GM18520 (cell line): Measurements from ENCODE around the gene MNX1.

Experiments used
- ATAC-seq: cut with Tn5 transposase; IDR thresholded peaks from one replicate; pipeline ENCODE4 v1.9.1; 2021; ENCODE audit not compliant: unreplicated experiment

The MNX1 gene

GRCh38 chr7:157010588-157011332, at the start of gene MNX1:
MNX1 (minus strand) TSS chr7:157010663; CDS start chr7:157010350, 313 bp downstream.
- ATAC-seq, result peak; percentile 67

GRCh38 chr7:157059534-157059933, 49.1 kb upstream of the MNX1 start:
- no peak for ATAC-seq

DNA sequence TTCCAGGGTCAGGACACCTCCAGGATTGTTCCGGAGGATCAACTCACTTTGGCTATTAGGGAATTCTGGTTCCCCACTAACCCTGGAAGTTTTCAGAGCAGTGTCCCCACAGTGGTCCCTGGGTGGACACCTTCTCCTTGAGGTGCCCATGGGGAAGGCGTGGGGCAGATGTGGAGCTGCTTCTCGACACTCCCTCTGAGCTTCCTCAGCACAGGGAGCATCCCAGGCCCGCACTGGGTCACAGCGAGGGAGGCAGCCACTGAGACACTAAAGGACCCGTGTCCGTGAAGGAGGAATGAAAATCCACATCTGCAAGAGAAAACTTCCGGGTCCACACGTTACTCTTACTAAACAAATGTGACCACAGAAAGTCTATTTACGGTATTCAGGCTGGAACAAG, 48.2 kb upstream of the MNX1 start:
- no peak for ATAC-seq

- no peak for ATAC-seq
These were observed 47.6 kb upstream of the MNX1 start for GRCh38 chr7:157058068-157058467.

DNA sequence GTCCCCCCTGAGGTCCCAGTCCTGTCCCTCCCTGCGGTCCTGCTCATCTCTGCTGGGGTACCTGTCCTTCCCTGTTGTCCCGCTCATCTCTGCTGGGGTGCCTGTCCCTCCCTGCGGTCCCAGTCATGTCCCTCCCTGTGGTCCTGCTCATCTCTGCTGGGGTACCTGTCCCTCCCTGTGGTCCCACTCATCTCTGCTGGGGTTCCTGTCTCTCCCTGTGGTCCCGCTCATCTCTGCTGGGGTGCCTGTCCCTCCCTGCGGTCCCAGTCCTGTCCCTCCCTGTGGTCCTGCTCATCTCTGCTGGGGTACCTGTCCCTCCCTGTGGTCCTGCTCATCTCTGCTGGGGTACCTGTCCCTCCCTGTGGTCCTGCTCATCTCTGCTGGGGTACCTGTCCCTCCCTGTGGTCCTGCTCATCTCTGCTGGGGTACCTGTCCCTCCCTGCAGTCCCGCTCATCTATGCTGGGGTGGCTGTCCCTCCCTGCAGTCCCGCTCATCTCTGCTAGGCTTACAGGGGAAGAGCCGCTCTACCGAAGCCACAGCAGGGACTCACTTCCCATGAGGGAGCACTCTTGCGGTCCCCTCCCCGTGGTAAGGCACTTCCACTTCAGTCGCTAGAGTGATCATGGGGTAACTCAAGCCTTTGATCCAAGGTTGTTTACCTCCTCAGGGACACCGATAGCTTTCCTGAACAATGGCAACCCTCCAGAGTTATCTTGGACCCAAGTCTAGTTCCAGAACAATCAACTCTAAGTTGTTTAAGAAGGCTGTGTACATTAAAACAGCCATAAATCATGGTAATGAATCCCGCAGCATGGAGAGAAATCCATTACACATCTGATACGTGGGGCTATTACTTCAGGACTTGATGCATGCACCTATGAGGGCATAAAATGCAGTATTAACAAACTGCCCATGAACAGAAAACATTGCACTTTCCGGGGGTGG, 46.8 kb upstream of the MNX1 start:
- no peak for ATAC-seq

DNA sequence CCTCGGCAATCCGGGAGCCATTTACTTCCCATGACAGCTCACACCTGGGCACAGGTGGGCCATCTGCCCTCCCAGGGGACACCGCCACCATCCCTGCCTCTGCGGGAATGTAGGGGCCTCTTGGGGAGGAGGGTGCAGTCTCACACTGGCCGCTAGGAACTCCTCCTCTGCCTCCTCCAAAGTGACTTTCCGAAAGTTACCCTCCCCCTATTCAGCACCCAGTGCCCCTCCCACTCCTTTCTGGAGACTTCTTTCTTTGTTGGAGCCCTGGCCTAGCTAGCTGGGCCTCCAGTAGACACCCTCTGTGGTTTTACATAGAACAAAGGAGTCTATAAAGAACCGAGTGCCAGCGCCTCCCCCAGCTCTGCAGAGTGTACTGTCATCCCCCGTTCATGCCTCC, 45.8 kb upstream of the MNX1 start:
- no peak for ATAC-seq

DNA sequence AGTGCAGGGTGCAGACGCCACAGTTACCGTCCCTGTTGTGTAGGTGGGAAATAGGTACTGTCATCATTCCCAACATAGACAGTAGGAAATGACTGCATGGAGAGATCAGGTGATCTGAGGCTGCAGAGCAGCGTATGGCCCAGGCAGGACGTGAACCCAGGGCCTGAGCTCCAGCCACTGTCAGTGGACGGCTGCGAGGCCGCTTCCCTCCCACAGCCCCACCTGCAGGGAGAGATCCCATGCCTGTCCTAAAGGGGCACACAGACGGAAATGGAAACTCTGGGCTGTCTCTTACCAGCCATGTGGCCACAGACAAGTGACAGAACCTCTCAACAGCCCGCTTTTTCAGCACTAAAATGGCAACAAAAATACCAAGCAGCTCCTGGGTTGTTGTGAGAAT, 44.5 kb upstream of the MNX1 start:
- no peak for ATAC-seq

DNA sequence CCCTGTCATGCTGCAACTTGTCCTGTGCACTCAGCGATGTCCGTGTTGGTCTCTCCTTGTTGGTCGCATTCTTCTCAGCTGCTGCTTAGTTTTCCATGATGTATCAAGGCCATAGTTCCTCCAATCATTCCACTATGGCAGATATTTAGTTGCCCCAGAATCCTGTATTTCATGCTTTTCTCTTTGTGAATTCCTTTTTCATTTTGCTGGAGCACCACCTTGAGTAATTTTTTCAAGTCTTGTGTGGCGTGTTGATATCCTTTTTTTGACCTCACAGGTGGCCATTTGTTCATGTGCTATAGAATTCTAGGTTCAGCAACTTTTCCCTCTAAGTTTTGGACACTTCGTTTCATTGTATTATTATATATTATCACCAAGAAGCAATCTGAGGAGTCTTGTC, 42.7 kb upstream of the MNX1 start:
- ATAC-seq, result no peak

- no peak for ATAC-seq
These were observed 36.7 kb upstream of the MNX1 start for GRCh38 chr7:157047148-157047547.

DNA sequence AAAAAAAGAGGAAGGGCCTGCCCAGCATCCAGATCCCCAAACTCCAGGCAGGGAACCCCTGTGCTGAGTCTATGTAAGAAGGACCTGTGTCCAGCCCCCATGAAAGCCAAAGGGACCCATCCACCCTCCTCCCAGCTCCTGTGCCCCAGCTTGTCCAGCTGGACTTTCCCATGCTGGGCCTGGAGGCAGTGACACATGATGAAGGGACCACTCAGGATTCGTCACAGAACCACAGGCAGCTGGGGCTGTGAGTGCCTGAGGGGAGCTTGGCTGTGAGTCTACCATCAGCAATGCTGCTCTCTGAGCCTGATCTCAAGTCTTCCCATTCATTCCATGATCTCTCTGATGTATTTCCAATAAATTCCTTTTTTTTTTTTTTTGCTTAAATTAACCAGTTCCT, 36.2 kb upstream of the MNX1 start:
- ATAC-seq, result no peak

- ATAC-seq, result no peak
These were observed 34.6 kb upstream of the MNX1 start for GRCh38 chr7:157044943-157045660.

DNA sequence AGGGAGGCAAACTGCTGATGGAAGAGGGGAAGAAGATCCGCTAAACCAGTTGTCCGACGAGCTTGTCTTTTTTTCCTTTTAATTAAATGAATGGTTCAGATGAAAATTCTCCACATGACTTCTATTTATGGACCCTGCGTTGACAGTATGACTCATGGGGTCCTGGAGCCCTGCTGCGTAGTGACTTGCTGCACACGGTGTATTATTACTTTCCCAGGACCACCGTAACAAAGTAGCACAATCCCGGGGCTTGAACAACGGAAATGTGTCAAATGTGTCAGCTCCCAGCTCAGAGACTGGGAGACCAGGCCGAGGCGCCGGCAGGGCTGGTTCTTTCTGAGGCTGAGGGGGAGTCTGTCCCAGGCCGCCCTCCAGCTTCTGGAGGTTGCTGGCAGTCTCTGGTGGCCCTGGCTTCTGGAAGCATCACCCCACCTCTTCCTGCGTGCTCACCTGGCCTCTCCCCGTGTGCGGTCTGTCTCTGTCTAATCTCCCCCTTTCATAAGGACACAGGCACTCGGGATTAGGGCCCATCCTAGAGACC, 33.8 kb upstream of the MNX1 start:
- ATAC-seq, result no peak

DNA sequence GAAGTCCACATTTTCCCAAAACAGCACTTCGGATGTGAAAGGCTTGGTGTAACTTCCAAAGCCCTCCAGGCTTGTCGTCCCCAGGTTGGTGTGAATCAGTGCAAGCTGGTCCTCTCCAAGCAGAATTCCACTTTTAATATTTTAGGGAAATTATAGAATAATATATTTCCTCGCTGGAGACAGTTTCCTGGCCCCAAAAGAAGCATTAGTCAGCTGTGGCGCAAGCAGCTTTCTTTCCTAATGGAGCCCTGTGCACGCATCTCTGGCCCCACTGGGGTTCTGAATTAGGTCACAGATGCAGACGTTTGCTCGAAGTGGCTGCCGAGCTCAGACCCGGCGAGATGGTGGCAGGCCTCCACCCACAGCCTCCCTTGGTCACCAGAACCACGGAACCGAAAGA, 33.3 kb upstream of the MNX1 start:
- ATAC-seq, result no peak

DNA sequence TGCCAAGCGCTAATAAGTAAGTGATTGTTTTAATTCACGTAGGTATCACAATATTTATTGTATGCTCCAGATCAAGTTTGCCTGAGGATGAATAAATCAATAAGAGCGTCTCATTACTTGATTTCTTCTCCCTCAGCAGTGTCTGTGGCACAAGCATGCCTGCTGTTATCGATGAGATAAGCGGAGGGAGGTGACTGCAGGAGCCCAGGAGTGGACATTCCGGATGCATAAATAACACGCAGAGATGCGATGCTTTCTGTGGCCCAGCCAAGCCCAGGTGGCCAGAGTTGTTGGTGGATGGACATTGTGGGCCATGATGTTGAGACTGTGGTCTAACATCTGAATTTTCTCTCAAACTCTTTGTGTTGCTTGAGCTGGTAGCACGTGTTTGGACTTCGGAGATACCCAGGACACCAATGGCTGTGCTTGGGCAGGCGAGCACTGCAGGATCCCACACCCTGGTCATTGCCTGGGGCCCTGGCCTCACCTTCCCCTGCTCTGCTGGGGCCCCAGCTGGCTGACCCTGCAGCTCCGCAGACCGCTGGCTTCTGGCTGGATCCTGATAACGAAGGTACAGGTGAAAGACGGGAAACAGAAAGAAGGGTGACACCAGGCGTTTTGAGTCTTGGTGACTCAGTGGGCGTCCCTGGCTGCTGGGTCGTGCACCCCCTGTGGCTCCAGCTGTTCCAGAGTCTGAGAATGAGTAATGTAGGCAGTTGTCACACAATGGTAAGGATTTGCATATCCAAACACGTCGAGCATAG, 31.2 kb upstream of the MNX1 start:
- no peak for ATAC-seq

DNA sequence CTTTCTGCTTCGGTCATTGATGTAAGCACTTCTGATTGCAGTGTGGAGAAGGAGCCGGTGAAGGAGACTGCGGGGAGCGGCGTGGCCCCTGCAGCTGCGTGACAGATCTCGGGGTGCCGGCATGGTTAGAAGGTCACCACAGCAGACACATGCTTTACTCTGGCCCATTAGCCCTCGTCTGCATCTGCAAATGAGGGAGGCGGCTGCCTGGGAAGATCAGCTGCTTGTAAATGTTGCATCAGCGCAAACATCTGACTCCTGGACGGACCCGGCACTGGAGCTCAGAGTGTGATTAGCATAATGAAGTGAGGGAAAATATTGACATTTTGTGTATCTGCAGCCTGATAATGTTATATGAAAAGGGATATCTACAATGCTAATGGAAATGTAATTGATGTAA, 30.5 kb upstream of the MNX1 start:
- ATAC-seq, result no peak

DNA sequence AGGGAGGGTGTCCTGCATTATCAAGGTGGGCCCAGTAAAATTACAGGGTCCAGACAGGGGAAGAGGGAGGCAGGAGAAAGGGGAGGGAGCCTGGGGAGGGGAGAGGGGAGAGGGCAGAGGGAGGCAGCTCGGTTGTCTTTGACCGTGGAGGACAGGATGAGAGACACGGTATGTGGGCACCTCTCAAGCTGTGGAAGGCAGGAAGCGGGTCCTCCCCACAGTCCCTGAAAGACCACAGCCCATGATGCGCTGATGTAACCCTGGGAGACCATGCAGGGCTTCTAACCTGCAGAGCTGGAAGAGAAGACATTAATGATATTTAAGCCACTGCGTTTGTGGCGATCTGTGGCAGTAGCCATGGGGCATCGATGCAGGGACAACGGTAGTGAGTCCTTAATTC, 27.2 kb upstream of the MNX1 start:
- ATAC-seq, result no peak

DNA sequence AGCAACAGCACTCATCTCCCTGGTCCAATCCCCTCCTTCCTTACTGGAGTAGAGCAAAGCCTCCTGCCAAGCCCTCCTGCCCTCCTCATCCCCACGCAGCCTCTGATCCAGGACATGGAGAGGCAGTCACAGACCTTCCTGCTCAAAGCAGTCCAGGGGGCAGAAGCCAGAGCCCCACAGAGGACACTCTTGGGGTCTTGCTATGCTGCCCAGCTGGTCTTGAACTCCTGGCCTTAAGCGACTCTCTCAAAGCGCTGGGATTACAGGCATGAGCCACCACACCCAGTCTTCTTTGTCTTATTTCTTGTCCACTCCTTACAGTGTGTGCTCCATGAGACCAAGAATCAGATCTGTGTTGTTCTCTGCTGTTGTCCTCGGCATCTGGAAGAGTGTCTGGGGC, 26.6 kb upstream of the MNX1 start:
- no peak for ATAC-seq

- no peak for ATAC-seq
These were observed 25.5 kb upstream of the MNX1 start for GRCh38 chr7:157035979-157036378.

- no peak for ATAC-seq
These were observed 24.8 kb upstream of the MNX1 start for GRCh38 chr7:157035302-157035701.
